HCEC 1CT (cell line): ENCODE data around the gene PDS5B.
"Not testable (repeated sequence)": the region's sequence is repeated elsewhere in the genome, so short reads cannot be mapped to it uniquely, and the experiment has no call there.

Experiments
- DNase-seq: peaks from one replicate; pipeline ENCODE4 v3.0.0-alpha.2; 2017

The PDS5B gene

DNA sequence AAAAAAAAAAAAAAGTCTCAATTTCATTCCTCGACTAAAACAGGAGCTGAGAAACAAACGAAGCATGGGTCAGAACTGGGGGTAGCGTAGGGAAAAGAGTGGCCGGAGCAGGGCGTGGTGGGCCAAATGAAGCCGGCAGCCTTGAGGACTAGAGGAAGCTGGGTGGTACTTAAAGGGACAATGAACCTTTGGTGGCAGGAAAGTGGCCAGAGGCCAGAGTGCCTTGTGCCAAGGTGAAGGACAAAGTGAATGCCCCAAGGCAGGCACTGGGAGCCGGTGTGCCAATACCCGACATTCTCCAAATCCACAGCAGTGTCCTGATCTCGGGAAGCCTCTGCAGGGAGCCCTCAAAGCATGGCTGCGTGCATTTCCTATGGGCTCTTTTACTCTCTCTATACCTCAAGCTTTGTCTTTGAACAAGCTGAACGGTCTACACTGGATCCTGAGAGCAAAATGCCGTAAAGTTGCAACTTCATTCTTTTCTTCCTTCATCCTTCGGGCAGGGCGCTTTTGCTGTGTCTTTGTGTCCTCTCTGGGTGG, 235.0 kb downstream of the PDS5B start:
- DNase-seq = no peak

DNA sequence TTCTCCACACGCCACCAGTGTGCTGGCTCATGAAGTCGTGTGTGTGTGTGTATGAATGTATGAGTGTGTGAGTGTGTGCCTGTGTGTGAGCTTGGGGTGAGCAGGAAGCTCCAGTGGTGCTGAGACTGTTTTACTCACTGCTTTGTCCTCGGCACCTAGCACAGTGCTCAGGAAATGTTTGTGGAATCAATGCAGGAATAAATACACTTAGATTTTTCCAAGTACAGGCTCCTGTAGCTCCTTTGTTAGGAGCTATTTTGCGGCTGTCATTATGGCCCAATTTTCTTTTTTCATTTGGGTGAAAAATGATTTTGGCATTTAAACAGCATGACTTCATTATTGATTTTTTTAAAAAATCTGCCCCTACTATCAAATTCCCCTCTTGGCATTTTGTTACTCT, 236.5 kb downstream of the PDS5B start:
- DNase-seq = no peak

- no peak for DNase-seq
Measured at GRCh38 chr13:32823597-32823996, 237.3 kb downstream of the PDS5B start.

DNA sequence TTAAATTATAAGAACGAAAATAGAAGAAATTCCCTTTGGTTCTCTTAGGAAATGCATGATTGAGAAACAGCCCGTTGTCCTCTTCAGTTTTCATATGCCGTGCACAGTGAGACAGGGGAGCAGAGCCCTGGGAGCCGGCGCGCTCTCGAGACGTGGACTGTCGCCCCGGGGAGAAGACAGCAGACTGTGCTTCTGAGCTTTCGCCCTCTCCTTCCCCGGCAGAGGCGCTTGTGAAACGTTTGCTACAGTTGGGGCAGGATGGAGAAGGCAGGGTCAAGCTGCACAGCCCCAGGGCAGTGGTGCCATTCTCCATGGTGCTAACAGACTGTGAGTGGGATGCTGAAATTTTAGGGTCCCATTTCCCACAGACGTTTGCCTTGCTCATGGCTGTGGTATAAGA, 237.8 kb downstream of the PDS5B start:
- no peak for DNase-seq

- DNase-seq = peak; percentile 93
Measured at GRCh38 chr13:32824675-32825074, 238.4 kb downstream of the PDS5B start.

DNA sequence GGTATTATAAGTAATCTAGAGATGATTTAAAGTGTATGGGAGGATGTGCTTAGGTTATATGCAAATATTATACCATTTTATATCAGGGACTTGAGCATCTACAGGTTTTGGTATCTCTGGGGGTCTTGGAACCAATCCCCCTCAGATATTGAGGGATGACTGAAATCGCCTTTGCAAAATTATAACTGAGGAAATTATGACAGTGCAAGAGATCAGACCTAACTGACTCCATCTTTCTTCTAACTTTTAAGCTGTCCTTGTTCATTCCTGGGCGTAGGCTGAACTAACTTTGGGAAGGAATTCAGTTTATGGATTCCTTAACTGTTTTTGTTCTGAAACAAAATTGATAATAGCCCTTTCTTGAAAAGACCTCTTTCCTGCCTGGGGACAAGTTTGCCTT, 239.2 kb downstream of the PDS5B start:
- no peak for DNase-seq

GRCh38 chr13:32826372-32826771, 240.1 kb downstream of the PDS5B start:
- not testable (repeated sequence) for DNase-seq
